Osteoblast (primary cell): Measurements from ENCODE around the gene SCP2D1. TPM values are rescaled to one million over a fixed set of nuclear protein-coding genes. Genes with fewer than 3 reads are reported as not detected.

Experiments
- DNase-seq: peaks from one replicate; pipeline ENCODE4 v3.0.0; 2011; ENCODE audit warnings: low spot score, mixed read lengths; ENCODE audit not compliant: insufficient read length; ENCODE audit errors: missing footprints
- H2AFZ ChIP-seq: 2 replicates; pipeline ENCODE4 v1.6.0; 2011; ENCODE audit warnings: mild to moderate bottlenecking, low read length
- H3K27ac ChIP-seq: 2 replicates; pipeline ENCODE4 v1.5.1; 2011; ENCODE audit warnings: mild to moderate bottlenecking, low read depth, low read length, moderate library complexity
- H3K27me3 ChIP-seq: 2 replicates; pipeline ENCODE4 v1.6.0; 2012; ENCODE audit warnings: mild to moderate bottlenecking, control low read depth, inconsistent platforms, low read length, moderate library complexity; ENCODE audit not compliant: insufficient read depth
- H3K36me3 ChIP-seq: 2 replicates; pipeline ENCODE4 v1.5.1; 2011; ENCODE audit warnings: mild to moderate bottlenecking, low read length, control low read depth, moderate library complexity; ENCODE audit not compliant: insufficient read depth
- H3K4me1 ChIP-seq: 2 replicates; pipeline ENCODE4 v1.5.1; 2011; ENCODE audit warnings: mild to moderate bottlenecking, low read length, control low read depth, moderate library complexity; ENCODE audit not compliant: insufficient read depth
- H3K4me2 ChIP-seq: 2 replicates; pipeline ENCODE4 v1.6.0; 2011; ENCODE audit warnings: mild to moderate bottlenecking, low read length; ENCODE audit not compliant: insufficient read depth
- H3K4me3 ChIP-seq: fragments of 200-600 bp; sonication (generic); 3 replicates; pipeline ENCODE4 v1.5.1; 2012; ENCODE audit warnings: mild to moderate bottlenecking, low read length, inconsistent platforms; ENCODE audit not compliant: insufficient read depth
- H3K79me2 ChIP-seq: 2 replicates; pipeline ENCODE4 v1.6.0; 2012; ENCODE audit warnings: mild to moderate bottlenecking, low read length, control low read depth, inconsistent platforms; ENCODE audit not compliant: insufficient read depth
- H3K9me3 ChIP-seq: 2 replicates; pipeline ENCODE4 v1.5.1; 2011; ENCODE audit warnings: low read depth, low read length, control low read depth
- H4K20me1 ChIP-seq: 2 replicates; pipeline ENCODE4 v1.6.0; 2012; ENCODE audit warnings: mild to moderate bottlenecking, low read length, control low read depth; ENCODE audit not compliant: insufficient read depth
- total RNA-seq: library from RNA; depleted of rRNA; stranded (reverse); fragments of >200 nt; gene quantifications from 2 replicates; pipeline ENCODE4 v1.2.3, GENCODE V29; 2012
- TF ChIP-seq, protein P1 (sequence below): IDR thresholded peaks from 2 replicates; pipeline ENCODE4 v1.5.1; 2011; ENCODE audit warnings: mild to moderate bottlenecking, low read depth, low read length, moderate library complexity; ENCODE audit errors: extremely low read depth

SCP2D1 gene
- total RNA-seq, 1 donor = not detected

DNA sequence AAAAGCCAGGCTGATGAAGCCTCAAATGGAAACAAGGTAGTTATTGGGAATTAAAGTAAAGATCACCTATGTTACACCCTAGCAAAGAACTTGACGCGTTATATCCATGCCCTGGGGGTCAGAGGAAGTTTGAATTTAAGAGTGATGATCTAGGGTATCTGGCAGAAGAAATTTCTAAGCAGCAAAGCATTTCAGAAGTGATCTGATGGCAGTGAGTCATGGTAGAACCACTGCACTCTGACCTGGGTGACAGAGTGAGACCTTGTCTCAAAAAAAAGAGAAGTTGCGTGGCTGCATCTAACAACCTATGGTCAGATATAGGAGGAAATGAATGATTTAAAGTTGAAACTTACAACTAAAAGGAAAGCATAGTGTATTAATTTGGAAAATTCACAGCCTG, 45.2 kb downstream of the SCP2D1 start:
- no peak overlapping the region for H2AFZ ChIP-seq
- H3K27ac ChIP-seq = no peak overlapping the region
- no peaks in the 10 kb centered on the region for H4K20me1 ChIP-seq
- no peaks in the 10 kb centered on the region for H3K4me1 ChIP-seq
- TF ChIP-seq, protein P1, sequence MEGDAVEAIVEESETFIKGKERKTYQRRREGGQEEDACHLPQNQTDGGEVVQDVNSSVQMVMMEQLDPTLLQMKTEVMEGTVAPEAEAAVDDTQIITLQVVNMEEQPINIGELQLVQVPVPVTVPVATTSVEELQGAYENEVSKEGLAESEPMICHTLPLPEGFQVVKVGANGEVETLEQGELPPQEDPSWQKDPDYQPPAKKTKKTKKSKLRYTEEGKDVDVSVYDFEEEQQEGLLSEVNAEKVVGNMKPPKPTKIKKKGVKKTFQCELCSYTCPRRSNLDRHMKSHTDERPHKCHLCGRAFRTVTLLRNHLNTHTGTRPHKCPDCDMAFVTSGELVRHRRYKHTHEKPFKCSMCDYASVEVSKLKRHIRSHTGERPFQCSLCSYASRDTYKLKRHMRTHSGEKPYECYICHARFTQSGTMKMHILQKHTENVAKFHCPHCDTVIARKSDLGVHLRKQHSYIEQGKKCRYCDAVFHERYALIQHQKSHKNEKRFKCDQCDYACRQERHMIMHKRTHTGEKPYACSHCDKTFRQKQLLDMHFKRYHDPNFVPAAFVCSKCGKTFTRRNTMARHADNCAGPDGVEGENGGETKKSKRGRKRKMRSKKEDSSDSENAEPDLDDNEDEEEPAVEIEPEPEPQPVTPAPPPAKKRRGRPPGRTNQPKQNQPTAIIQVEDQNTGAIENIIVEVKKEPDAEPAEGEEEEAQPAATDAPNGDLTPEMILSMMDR = no peak
- H3K4me2 ChIP-seq = no peak overlapping the region
- H3K4me3 ChIP-seq = no peak overlapping the region
- no peaks in the 10 kb centered on the region for H3K79me2 ChIP-seq
- DNase-seq = no peak
- no peaks in the 10 kb centered on the region for H3K27me3 ChIP-seq
- no peaks in the 10 kb centered on the region for H3K9me3 ChIP-seq
- H3K36me3 ChIP-seq = no peaks in the 10 kb centered on the region

Other genes with a start within 250 kb of the SCP2D1 start
- 53.9 and 59.7 TPM in 2 replicates for gene SMIM26, start 246.4 kb upstream of the SCP2D1 start, total RNA-seq
- gene DTD1, start 225.7 kb upstream of the SCP2D1 start, total RNA-seq = 52.1 and 53.6 TPM in 2 replicates